Naive thymus-derived CD8-positive, alpha-beta T cell (primary cell): ENCODE data around the gene IL17RD. TPM values are rescaled to one million over a fixed set of nuclear protein-coding genes. Genes with fewer than 3 reads are reported as not detected.

Experiments used
- ATAC-seq, 2 donors: fragments of 150-1000 bp; cut with Tn5 transposase in 1 of 2; sonication (Bioruptor Pico), chemical (Tn5 transposase) in 1 of 2; 1 replicate in 1 of 2; 2 replicates in 1 of 2; pipeline ENCODE4 v1.10.0; 2021; ENCODE audit warnings: mild to moderate bottlenecking in 2 of 2, moderate library complexity in 2 of 2
- POLR2A ChIA-PET: fragments of 350-600 bp; sonication (Branson Sonifier 250); formaldehyde crosslinking; loops from one replicate; lab custom pipeline; 2021; ENCODE audit warnings: antibody characterized with exemption; lab: Charles Lee
- DNase-seq, 10 donors: peaks; one replicate each; pipeline versions ENCODE4 v3.0.0 to v3.0.0-alpha.2; 2020 to 2022
- H3K27ac Mint-ChIP-seq, 10 donors: one replicate each; pipeline ENCODE4 v1.8.0; 2020 to 2022; ENCODE audit warnings: mild to moderate bottlenecking in 10 of 10, mixed read lengths in 10 of 10, moderate library complexity in 4 of 10, inconsistent platforms in 1 of 10
- H3K27me3 Mint-ChIP-seq, 5 donors: one replicate each; pipeline ENCODE4 v1.8.0; 2021 to 2022; ENCODE audit warnings: mixed read lengths in 5 of 5
- H3K36me3 Mint-ChIP-seq, 3 donors: one replicate each; pipeline ENCODE4 v1.8.0; 2020 to 2022; ENCODE audit warnings: mixed read lengths in 3 of 3, mild to moderate bottlenecking in 2 of 3, inconsistent platforms in 1 of 3
- H3K4me1 Mint-ChIP-seq, 4 donors: one replicate each; pipeline ENCODE4 v1.8.0; 2021 to 2022; ENCODE audit warnings: mixed read lengths in 4 of 4
- H3K4me3 Mint-ChIP-seq, 10 donors: one replicate each; pipeline ENCODE4 v1.8.0; 2020 to 2022; ENCODE audit warnings: mild to moderate bottlenecking in 10 of 10, mixed read lengths in 10 of 10, moderate library complexity in 6 of 10, inconsistent platforms in 1 of 10
- H3K9me3 Mint-ChIP-seq, 9 donors: one replicate each; pipeline ENCODE4 v1.8.0; 2020 to 2022; ENCODE audit warnings: mixed read lengths in 9 of 9, mild to moderate bottlenecking in 3 of 9, inconsistent platforms in 1 of 9, moderate library complexity in 1 of 9
- polyA plus RNA-seq, 3 donors: library from polyadenylated mRNA; unstranded; fragments of 300-500 nt; fragmentation: Illumina TruSeq; gene quantifications; one replicate each; pipeline ENCODE4 v1.2.3, GENCODE V29; 2021
- total RNA-seq, 8 experiments: library from RNA in 2 of 8; stranded (reverse) in 2 of 8; gene quantifications; one replicate each; pipeline ENCODE4 v1.2.3 and lab custom pipeline; 2021 to 2026

The IL17RD gene
- total and polyA plus RNA-seq, 5 experiments from 2014 or later, result not detected

GRCh38 chr3:57064001-57064400 lies 101.2 kb downstream of the IL17RD start:
- H3K27ac Mint-ChIP-seq, result peak overlapping the region in 1 of 10 donors; percentile 29
- no peak for ATAC-seq
- no peaks in the 10 kb centered on the region for H3K36me3 Mint-ChIP-seq

GRCh38 chr3:57063032-57063431 lies 102.1 kb downstream of the IL17RD start:
- Mint-ChIP-seq H3K9me3 (no peaks in the 10 kb centered on the region), H3K4me1 (peaks cover 0 to 8% (median 0%) of the 10 kb centered on the region in 4 donors), H3K36me3 (no peaks in the 10 kb centered on the region), H3K27me3 (peaks cover 3 to 12% (median 4%) of the 10 kb centered on the region in 5 donors), H3K4me3 (no peak overlapping the region), H3K27ac (no peak overlapping the region)
- no peak for ATAC-seq
- DNase-seq, result no peak
- POLR2A ChIA-PET, result no interaction called here

More at GRCh38 chr3:57064001-57064400, 101.2 kb downstream of the IL17RD start:
- no peaks in the 10 kb centered on the region for H3K9me3 Mint-ChIP-seq
- H3K4me1 Mint-ChIP-seq, result peaks cover 0 to 17% (median under 1%) of the 10 kb centered on the region in 4 donors
- H3K27me3 Mint-ChIP-seq, result peaks cover 3 to 15% (median 5%) of the 10 kb centered on the region in 5 donors
- DNase-seq, result no peak
- no peak overlapping the region for H3K4me3 Mint-ChIP-seq
- POLR2A ChIA-PET, result no interaction called here

GRCh38 chr3:57062101-57062631 lies 103.0 kb downstream of the IL17RD start:
- H3K36me3 Mint-ChIP-seq, result no peaks in the 10 kb centered on the region
- peaks cover 3 to 12% (median 4%) of the 10 kb centered on the region in 5 donors for H3K27me3 Mint-ChIP-seq
- no peak for ATAC-seq
- DNase-seq, result no peak
- H3K4me1 Mint-ChIP-seq, result peaks cover 0 to 6% (median 0%) of the 10 kb centered on the region in 4 donors
- no peaks in the 10 kb centered on the region for H3K9me3 Mint-ChIP-seq
- H3K27ac Mint-ChIP-seq, result no peak overlapping the region
- POLR2A ChIA-PET, result no interaction called here
- H3K4me3 Mint-ChIP-seq, result no peak overlapping the region

DNA sequence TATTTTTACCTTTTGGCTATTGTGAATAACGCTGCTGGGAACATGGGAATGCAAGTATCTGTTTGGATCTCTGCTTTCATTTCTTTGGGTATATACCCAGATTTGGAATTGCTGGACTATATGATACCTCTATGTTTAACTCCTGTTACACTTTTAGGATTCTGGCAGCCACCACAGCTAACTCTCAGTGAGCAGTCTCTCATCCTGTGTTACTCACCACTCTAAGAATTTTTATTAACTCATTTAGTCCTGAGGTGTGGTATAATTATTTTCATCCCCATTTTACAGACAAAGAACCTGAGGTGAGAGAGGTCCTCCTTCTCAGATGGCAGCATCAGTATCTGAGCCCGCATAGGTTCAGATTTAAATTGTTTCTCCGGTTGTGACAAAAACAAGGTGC lies 103.6 kb downstream of the IL17RD start:
- ATAC-seq (no peak), DNase-seq (no peak)
- no peak overlapping the region for H3K4me3 Mint-ChIP-seq
- peaks cover 0 to 6% (median 0%) of the 10 kb centered on the region in 4 donors for H3K4me1 Mint-ChIP-seq
- POLR2A ChIA-PET, result no interaction called here
- no peak overlapping the region for H3K27ac Mint-ChIP-seq
- H3K36me3 Mint-ChIP-seq, result no peaks in the 10 kb centered on the region
- peaks cover 4 to 12% (median 5%) of the 10 kb centered on the region in 5 donors for H3K27me3 Mint-ChIP-seq
- H3K9me3 Mint-ChIP-seq, result no peaks in the 10 kb centered on the region

- POLR2A ChIA-PET, result no interaction called here
- H3K4me1 Mint-ChIP-seq, result peaks cover 0 to 6% (median 1%) of the 10 kb centered on the region in 4 donors
- peaks cover 4 to 15% (median 11%) of the 10 kb centered on the region in 5 donors for H3K27me3 Mint-ChIP-seq
- H3K9me3 Mint-ChIP-seq, result no peaks in the 10 kb centered on the region
- no peak for DNase-seq
- peak within 1 kb of the TSS in 1 of 10 donors; percentile 29 for H3K27ac Mint-ChIP-seq
- ATAC-seq, result no peak
- H3K36me3 Mint-ChIP-seq, result no peaks in the 10 kb centered on the region
- no peak within 1 kb of the TSS for H3K4me3 Mint-ChIP-seq
Observed at GRCh38 chr3:57060089-57060821, 104.9 kb downstream of the IL17RD start, which contains the start of gene SPATA12. Gene SPATA12 (plus strand): TSS chr3:57060664. CDS start chr3:57073695, 13,031 bp downstream.

GRCh38 chr3:57059411-57059810 lies 105.7 kb downstream of the IL17RD start:
- POLR2A ChIA-PET, result no interaction called here
- Mint-ChIP-seq H3K27me3 (peaks cover 3 to 18% (median 11%) of the 10 kb centered on the region in 5 donors), H3K36me3 (no peaks in the 10 kb centered on the region), H3K27ac (peak overlapping the region in 1 of 10 donors; percentile 29), H3K4me3 (no peak overlapping the region), H3K4me1 (peaks cover 0 to 3% (median 1%) of the 10 kb centered on the region in 4 donors), H3K9me3 (no peaks in the 10 kb centered on the region)
- DNase-seq (no peak), ATAC-seq (no peak)

- Mint-ChIP-seq H3K9me3 (peaks cover 0 to 2% (median 0%) of the 10 kb centered on the region in 9 donors), H3K27me3 (peaks cover under 1 to 22% (median 11%) of the 10 kb centered on the region in 5 donors), H3K27ac (no peak overlapping the region), H3K36me3 (no peaks in the 10 kb centered on the region), H3K4me1 (peaks cover 0 to 3% (median 0%) of the 10 kb centered on the region in 4 donors), H3K4me3 (no peak overlapping the region)
- DNase-seq (no peak), ATAC-seq (no peak)
- POLR2A ChIA-PET, result no interaction called here
Observed at GRCh38 chr3:57057351-57057750, 107.8 kb downstream of the IL17RD start.

DNA sequence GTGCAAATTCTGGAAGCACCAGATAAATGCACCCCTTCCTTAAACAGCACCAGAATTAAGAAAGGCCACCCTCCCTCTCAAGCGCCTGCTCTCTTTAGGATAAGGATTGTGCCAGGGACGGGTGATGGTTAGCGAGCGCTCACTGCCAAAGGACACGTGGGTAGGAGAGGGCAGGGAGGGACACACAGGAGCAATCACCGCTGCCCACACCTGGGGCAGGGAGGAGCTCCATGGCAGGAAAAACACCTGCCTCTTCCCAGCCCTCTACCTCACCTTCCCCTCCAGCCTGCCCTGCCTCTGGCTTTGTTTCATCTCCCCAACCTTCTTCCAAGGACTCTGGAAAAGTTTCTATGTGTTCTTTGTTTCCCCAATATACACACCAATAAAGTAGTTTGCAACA lies 112.0 kb downstream of the IL17RD start:
- no peak for DNase-seq
- POLR2A ChIA-PET, result no interaction called here
- ATAC-seq, result no peak
- H3K4me3 Mint-ChIP-seq, result no peak overlapping the region
- peaks cover 0 to 18% (median 10%) of the 10 kb centered on the region in 5 donors for H3K27me3 Mint-ChIP-seq
- no peak overlapping the region for H3K27ac Mint-ChIP-seq
- H3K9me3 Mint-ChIP-seq, result peaks cover 0 to 2% (median 0%) of the 10 kb centered on the region in 9 donors
- no peaks in the 10 kb centered on the region for H3K36me3 Mint-ChIP-seq
- H3K4me1 Mint-ChIP-seq, result peaks cover 0 to 4% (median 0%) of the 10 kb centered on the region in 4 donors

DNA sequence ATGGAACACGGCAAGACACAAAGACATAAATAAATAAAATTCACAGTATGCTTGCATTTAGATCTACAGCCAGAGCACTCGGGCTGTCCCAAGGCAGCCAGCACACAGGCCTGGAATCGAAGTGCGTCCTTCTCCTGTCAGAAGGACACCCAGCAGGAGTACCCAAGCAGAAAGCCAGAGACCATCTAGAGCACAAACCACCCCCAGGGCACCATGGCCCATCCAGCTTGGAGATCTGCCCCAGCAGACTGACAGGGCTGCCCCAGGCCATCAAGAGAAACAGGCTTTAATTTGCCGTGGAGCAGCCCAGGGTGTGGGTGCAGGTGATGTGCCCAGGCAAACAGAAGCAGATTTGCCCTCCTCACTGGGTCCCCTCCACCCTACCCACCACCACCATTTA lies 112.5 kb downstream of the IL17RD start:
- no peak for DNase-seq
- Mint-ChIP-seq H3K36me3 (no peaks in the 10 kb centered on the region), H3K9me3 (peaks cover 0 to 2% (median 0%) of the 10 kb centered on the region in 9 donors), H3K4me1 (peaks cover 0 to 7% (median 0%) of the 10 kb centered on the region in 4 donors), H3K4me3 (no peak overlapping the region), H3K27me3 (peaks cover 0 to 18% (median 9%) of the 10 kb centered on the region in 5 donors), H3K27ac (no peak overlapping the region)
- POLR2A ChIA-PET, result no interaction called here
- no peak for ATAC-seq

- peaks cover 0 to 2% (median 0%) of the 10 kb centered on the region in 9 donors for H3K9me3 Mint-ChIP-seq
- peaks cover 0 to 4% (median 0%) of the 10 kb centered on the region in 4 donors for H3K4me1 Mint-ChIP-seq
- H3K4me3 Mint-ChIP-seq, result no peak overlapping the region
- no peak for ATAC-seq
- H3K27ac Mint-ChIP-seq, result no peak overlapping the region
- H3K27me3 Mint-ChIP-seq, result peaks cover 0 to 18% (median 3%) of the 10 kb centered on the region in 5 donors
- POLR2A ChIA-PET, result no interaction called here
- DNase-seq, result no peak
- H3K36me3 Mint-ChIP-seq, result no peaks in the 10 kb centered on the region
Observed at GRCh38 chr3:57048728-57049127, 116.4 kb downstream of the IL17RD start.

GRCh38 chr3:57048052-57048671 lies 117.0 kb downstream of the IL17RD start:
- H3K4me1 Mint-ChIP-seq, result peaks cover 0 to 4% (median 0%) of the 10 kb centered on the region in 4 donors
- peaks cover 0 to 15% (median 3%) of the 10 kb centered on the region in 5 donors for H3K27me3 Mint-ChIP-seq

GRCh38 chr3:57046101-57046765 lies 118.9 kb downstream of the IL17RD start:
- H3K4me1 Mint-ChIP-seq, result peaks cover 0 to 4% (median 0%) of the 10 kb centered on the region in 4 donors
- no peak for ATAC-seq
- no peaks in the 10 kb centered on the region for H3K9me3 Mint-ChIP-seq
- DNase-seq, result no peak
- H3K36me3 Mint-ChIP-seq, result no peaks in the 10 kb centered on the region
- no peak overlapping the region for H3K4me3 Mint-ChIP-seq
- no peak overlapping the region for H3K27ac Mint-ChIP-seq
- POLR2A ChIA-PET, result no interaction called here
- peaks cover 0 to 18% (median 8%) of the 10 kb centered on the region in 5 donors for H3K27me3 Mint-ChIP-seq

More at GRCh38 chr3:57048052-57048671, 117.0 kb downstream of the IL17RD start:
- ATAC-seq (no peak), DNase-seq (no peak)
- H3K27ac Mint-ChIP-seq, result peak overlapping the region in 1 of 10 donors; percentile 42
- no peaks in the 10 kb centered on the region for H3K36me3 Mint-ChIP-seq
- POLR2A ChIA-PET, result no interaction called here
- no peaks in the 10 kb centered on the region for H3K9me3 Mint-ChIP-seq
- H3K4me3 Mint-ChIP-seq, result no peak overlapping the region
